Choroid plexus epithelial cell (primary cell): ENCODE data around the gene ERC1.
"Not testable (repeated sequence)": the region's sequence is repeated elsewhere in the genome, so short reads cannot be mapped to it uniquely, and the experiment has no call there.

ENCODE experiments used
- DNase-seq: peaks from one replicate; pipeline ENCODE4 v3.0.0-alpha.2; 2010; ENCODE audit warnings: low read depth
- H3K4me3 ChIP-seq: 2 replicates; pipeline ENCODE4 v1.5.1; 2011; ENCODE audit warnings: low read depth, mild to moderate bottlenecking, control low read depth, low read length, moderate library complexity
- TF ChIP-seq, protein P1 (sequence below): conservative IDR thresholded peaks from 2 replicates; pipeline ENCODE4 v1.5.1; 2011; ENCODE audit warnings: low read depth, mild to moderate bottlenecking, control low read depth, inconsistent platforms, low read length, moderate library complexity

The ERC1 gene

DNA sequence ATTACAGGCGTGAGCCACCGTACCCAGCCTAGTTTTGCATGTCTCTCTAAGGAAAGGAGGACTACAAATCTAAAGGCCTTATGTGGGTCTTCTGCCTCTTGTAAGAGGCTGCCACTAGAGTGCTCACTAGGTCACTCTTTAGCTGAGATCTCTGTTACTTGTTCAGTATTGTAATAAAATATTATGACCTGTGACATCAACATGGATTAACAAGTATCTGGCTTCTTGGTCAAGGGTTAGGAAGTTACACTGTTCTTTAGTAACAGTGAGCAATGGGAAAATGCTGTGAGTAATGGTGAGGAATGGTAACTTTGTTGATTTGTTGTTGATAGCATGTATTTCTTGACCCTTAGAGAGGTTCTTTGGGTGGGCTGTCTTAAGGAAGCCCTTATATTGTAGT is 50.5 kb downstream of the ERC1 start:
- no peak for DNase-seq
- TF ChIP-seq, protein P1, sequence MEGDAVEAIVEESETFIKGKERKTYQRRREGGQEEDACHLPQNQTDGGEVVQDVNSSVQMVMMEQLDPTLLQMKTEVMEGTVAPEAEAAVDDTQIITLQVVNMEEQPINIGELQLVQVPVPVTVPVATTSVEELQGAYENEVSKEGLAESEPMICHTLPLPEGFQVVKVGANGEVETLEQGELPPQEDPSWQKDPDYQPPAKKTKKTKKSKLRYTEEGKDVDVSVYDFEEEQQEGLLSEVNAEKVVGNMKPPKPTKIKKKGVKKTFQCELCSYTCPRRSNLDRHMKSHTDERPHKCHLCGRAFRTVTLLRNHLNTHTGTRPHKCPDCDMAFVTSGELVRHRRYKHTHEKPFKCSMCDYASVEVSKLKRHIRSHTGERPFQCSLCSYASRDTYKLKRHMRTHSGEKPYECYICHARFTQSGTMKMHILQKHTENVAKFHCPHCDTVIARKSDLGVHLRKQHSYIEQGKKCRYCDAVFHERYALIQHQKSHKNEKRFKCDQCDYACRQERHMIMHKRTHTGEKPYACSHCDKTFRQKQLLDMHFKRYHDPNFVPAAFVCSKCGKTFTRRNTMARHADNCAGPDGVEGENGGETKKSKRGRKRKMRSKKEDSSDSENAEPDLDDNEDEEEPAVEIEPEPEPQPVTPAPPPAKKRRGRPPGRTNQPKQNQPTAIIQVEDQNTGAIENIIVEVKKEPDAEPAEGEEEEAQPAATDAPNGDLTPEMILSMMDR: no peak

DNA sequence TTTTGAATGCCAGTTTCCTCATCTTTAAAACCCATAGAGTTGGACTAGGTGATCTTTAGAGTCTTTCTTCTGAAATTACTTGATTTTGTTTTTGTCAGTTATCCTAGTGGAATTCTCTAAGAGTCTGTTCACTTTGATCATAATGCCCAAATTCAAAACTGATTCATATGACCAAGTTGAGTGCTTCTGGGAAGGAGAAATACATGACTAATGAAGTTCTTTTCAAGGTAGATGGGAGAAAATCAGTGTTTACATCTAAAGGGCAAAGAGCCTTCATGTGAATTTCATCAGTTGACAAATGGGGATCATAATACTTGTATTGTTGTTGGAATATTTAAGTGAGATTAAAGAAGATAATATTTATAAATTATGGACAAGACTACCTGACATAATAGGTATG is 53.2 kb downstream of the ERC1 start:
- peak; percentile 17 for DNase-seq
- no peak overlapping the region for H3K4me3 ChIP-seq

More for the DNA sequence above, 50.5 kb downstream of the ERC1 start:
- no peak overlapping the region for H3K4me3 ChIP-seq

DNA sequence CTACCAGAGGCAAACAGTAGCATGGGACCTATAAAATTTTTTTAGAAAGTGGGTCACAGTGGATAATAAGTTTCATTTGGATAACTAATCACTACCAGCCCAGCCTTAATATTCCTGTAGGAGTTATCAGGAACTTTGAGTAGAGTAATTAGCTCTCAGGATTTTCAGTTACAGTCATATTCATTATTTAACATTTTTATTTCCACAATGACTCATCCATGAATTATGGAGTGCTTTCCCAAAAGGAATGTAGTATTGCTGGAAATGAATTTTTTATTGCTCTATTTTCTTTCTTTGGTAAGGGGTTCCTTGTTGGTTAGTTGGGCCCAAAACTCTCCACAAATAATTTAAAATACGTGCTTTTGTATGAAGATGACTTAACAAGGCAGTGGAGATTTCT is 53.7 kb downstream of the ERC1 start:
- TF ChIP-seq, protein P1: no peak
- no peak overlapping the region for H3K4me3 ChIP-seq
- DNase-seq: peak; percentile 30

More for the DNA sequence above, 53.2 kb downstream of the ERC1 start:
- TF ChIP-seq, protein P1: no peak

DNA sequence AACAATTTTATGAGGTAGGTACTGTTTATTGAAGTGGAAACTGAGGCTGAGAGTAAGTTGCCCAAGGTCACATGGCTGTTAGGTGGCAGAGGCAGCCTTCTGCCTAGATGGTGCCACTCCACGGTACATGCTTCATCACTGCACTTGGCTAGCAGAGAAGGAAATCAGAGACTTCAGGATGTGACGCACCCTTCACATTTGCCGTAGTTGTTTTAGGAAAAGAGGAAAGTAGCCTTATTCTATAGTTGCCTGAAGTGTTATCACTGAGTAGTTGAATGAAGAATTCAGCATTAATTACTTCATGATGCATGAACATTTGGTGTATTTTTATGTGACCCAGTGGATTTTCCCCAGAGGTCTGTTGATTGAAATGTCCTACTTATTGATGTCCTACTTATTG is 55.7 kb downstream of the ERC1 start:
- TF ChIP-seq, protein P1: no peak
- no peak for DNase-seq
- no peak overlapping the region for H3K4me3 ChIP-seq

DNA sequence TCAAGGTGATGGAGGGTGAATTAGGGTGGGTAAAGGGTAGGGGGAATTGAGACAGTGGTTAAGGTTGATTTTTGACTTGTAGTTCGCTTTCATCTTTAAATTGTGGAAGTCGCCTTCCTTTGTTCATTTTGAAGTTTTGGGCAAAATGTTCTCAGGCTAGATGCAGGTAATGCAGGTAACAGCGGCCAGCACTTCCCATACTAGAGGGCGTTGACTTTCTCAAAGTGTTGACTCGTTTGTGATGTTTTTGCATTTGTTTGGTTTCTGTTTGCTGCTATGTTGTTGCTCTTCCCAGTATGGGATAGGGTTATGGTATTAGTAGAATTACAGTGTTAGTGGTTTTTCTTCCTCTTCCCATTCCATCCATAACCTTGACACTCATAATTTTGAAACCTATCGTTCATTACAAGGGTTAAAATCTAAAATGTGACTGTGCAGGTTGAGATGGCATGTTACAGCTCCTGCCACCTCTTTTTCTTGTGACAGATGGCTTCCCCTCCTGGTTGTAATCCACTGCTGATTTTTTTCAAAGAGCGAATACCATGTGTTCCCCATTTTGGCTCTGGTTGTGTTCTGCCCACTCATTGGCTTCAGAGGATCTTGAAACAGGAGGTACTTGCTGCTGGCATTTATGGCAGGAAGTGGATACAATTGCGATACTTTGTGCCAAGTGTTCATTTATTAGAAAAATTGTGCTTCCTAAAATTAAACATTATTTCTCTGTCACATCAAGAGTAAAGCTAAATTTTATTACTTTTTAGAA is 57.1 kb downstream of the ERC1 start:
- H3K4me3 ChIP-seq: no peak overlapping the region
- no peak for DNase-seq
- TF ChIP-seq, protein P1: no peak

DNA sequence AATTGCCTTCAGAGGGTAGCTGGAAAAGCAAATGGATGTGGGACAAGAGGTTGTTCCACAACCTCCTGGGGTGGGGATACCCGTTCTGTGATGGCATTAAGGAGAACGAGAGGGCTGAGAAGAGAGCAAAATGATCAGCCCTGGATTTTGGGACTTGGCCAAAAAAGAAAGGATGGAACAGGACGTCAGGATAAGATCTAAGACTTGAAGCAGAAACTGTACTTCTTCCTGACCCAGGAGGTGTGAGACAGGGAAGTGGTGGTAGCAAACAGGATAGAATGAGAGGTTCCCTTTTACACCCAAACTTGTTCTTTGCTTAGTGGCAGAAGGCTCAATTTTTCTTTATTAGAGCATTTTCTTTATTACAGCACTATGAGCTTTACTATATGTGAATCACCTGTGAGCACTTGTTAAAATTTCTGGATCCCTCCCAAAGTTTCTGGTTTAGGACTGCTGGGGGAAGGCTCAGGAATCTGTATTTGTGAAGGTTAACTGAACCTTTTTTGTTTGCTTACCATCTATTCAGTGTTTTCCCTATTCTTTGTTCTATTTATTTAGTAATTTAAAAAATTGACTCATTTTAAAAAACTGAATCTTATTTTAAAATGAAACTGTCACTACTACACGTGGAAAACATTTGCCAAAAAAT is 59.2 kb downstream of the ERC1 start:
- no peak overlapping the region for H3K4me3 ChIP-seq
- no peak for DNase-seq
- TF ChIP-seq, protein P1: no peak

DNA sequence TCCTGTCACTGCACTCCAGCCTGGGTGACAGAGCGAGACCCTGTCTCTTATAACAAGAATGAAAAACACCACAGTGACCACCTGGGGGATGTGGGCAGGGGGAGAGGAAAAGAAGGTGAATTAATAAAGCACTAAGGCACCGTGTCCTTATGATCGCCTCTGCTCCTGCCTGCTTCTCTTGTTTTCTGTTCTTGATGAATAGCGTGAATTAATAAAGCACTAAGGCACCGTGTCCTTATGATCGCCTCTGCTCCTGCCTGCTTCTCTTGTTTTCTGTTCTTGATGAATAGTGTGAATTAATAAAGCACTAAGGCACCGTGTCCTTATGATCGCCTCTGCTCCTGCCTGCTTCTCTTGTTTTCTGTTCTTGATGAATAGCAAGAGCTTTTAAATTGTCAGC is 60.6 kb downstream of the ERC1 start:
- H3K4me3 ChIP-seq, DNase-seq: not testable (repeated sequence)
